HL-60 (cell line): ENCODE measurements around the gene TADA2B.

Experiments used
- DNase-seq, 2 experiments: peaks; one replicate each; pipeline ENCODE4 v3.0.0-alpha.2; 2010 to 2020; ENCODE audit warnings: low read depth in 1 of 2, low spot score in 1 of 2
- H3K27ac ChIP-seq: fragments of 250-450 bp; sonication (Bioruptor Pico); replicated peaks from 2 replicates; pipeline ENCODE4 v1.5.1; 2020; ENCODE audit warnings: mild to moderate bottlenecking, moderate library complexity
- H3K27me3 ChIP-seq: fragments of 250-450 bp; sonication (Bioruptor Pico); 2 replicates; pipeline ENCODE4 v1.5.1; 2021; ENCODE audit warnings: mild to moderate bottlenecking, moderate library complexity; ENCODE audit not compliant: insufficient read depth, poor library complexity, severe bottlenecking
- H3K4me3 ChIP-seq: replicated peaks from 2 replicates; pipeline ENCODE4 v1.5.1; 2011; ENCODE audit warnings: mild to moderate bottlenecking, control low read depth, low read length; ENCODE audit not compliant: insufficient read depth
- GABPA ChIP-seq: IDR thresholded peaks from 2 replicates; pipeline ENCODE4 v1.6.1; 2012; ENCODE audit warnings: low read depth
- POLR2AphosphoS5 ChIP-seq: IDR thresholded peaks from 2 replicates; pipeline ENCODE4 v1.6.1; 2012; ENCODE audit warnings: low read depth
- SPI1 ChIP-seq: IDR thresholded peaks from 2 replicates; pipeline ENCODE4 v1.6.1; 2012; ENCODE audit warnings: low read depth, mild to moderate bottlenecking, borderline replicate concordance
- TF ChIP-seq, protein P1 (sequence below): IDR thresholded peaks from 2 replicates; pipeline ENCODE4 v1.6.1; 2012; ENCODE audit warnings: low read depth; ENCODE audit not compliant: insufficient replicate concordance
- TF ChIP-seq, protein P2 (sequence below): IDR thresholded peaks from one replicate; pipeline ENCODE4 v1.5.1; 2011; ENCODE audit warnings: low read length, control low read depth, inconsistent platforms; ENCODE audit not compliant: insufficient read depth

Gene TADA2B

DNA sequence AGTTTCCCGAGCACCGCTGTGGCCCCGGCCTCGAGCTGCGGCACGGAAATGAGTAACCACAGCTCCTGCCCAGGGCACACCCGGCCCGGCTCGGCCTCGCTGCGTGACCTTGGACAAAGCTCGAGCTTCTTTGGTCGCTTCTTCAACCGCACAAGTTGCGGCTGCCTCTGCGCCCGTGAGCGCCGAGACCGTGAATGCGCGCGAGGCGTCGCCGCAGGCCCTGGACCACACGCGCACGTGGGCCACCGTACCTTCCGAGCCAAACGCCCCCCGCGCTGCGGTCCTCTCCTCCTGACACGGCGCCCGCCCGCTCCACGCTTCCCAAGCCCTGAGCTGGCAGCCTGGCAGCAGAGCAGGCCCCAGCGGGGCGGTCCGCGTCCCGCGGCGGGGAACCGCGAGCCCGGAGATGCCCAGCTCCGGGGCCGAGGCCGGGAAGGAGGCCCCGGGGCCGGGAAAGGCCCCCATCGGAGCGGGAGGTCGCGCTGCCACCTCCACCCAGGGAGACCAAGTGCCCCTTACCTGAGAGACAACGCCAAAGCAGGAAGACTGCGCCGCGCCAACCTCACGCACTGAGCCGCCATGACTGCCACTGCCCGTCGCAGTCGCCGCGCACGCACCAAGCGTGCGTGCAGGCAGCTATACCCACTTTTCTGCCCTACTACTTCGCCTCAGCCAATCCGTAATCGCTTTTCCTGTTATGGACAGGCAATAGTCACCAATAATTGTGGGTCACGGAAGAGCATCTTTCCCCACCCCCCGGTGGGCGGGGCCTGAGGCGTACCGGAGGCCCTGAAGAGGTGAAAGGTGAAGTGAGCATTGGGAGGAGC, 24.5 kb downstream of the TADA2B start, which contains the start of gene GRPEL1:
Gene GRPEL1 (minus strand): TSS at position 613 of the 827 bp plus-strand sequence. CDS start 32 bp downstream, at position 581.
- DNase-seq, result peak; percentile 98 to 100
- TF ChIP-seq POLR2AphosphoS5, result peak; percentile 91
- TF ChIP-seq, protein P1, sequence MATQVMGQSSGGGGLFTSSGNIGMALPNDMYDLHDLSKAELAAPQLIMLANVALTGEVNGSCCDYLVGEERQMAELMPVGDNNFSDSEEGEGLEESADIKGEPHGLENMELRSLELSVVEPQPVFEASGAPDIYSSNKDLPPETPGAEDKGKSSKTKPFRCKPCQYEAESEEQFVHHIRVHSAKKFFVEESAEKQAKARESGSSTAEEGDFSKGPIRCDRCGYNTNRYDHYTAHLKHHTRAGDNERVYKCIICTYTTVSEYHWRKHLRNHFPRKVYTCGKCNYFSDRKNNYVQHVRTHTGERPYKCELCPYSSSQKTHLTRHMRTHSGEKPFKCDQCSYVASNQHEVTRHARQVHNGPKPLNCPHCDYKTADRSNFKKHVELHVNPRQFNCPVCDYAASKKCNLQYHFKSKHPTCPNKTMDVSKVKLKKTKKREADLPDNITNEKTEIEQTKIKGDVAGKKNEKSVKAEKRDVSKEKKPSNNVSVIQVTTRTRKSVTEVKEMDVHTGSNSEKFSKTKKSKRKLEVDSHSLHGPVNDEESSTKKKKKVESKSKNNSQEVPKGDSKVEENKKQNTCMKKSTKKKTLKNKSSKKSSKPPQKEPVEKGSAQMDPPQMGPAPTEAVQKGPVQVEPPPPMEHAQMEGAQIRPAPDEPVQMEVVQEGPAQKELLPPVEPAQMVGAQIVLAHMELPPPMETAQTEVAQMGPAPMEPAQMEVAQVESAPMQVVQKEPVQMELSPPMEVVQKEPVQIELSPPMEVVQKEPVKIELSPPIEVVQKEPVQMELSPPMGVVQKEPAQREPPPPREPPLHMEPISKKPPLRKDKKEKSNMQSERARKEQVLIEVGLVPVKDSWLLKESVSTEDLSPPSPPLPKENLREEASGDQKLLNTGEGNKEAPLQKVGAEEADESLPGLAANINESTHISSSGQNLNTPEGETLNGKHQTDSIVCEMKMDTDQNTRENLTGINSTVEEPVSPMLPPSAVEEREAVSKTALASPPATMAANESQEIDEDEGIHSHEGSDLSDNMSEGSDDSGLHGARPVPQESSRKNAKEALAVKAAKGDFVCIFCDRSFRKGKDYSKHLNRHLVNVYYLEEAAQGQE, result no peak
- Histone ChIP-seq H3K27me3 (no peaks in the 10 kb centered on the region), H3K4me3 (peak within 1 kb of the TSS; percentile 77), H3K27ac (peak within 1 kb of the TSS; percentile 88)

DNA sequence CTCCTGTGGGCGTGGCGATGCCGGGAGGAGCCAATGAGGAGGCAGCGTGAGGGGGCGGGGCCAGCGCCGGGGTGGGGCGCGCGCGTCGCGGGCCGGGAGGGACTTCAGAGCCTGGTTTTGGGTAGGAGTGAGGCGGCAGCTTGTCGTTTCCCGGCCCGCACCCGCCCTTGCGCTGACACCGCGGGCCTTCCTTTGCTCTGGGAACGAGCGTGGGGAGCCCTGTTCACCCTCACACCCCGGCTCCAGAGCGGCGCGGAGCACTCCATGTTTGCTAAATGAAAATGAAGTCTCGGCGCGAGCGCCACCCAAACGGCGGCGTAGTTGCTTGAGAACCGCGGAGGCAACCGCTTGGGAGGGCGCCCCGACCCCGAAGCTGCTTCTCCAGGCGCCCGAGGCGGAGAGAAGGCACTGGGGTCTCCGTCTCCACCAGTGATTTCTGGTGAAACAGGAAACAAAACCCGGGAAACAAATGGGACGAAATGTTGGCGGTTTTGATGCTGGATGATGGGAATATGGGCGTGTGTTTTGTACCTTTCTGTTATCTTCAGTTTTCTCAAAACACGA, 25.2 kb downstream of the TADA2B start:
- Histone ChIP-seq H3K27me3 (no peaks in the 10 kb centered on the region), H3K4me3 (peak overlapping the region; percentile 61), H3K27ac (peak overlapping the region; percentile 71)
- no peak for TF ChIP-seq SPI1
- TF ChIP-seq GABPA, result no peak
- TF ChIP-seq POLR2AphosphoS5, result no peak
- no peak for DNase-seq

DNA sequence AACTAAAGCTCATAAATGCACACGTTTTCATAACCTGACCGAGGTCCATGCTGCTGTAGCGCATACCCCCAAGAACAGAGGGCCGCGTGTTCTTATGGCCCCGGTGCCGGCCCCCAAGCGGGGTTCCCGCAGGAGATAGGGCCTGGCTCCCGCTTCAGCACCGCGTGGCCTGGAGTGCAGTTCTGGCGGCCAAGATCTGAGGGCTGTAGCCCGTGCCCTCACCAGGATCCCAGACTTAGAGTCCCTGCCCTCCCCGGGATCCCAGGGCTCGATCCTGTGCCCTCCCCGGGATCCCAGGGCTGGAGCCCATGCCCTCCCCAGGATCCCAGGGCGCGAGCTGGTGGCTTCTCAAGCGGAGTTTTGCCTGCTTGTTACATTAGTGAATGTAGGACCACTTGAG, 25.7 kb downstream of the TADA2B start:
- Histone ChIP-seq H3K27ac (peak overlapping the region; percentile 71), H3K27me3 (no peaks in the 10 kb centered on the region), H3K4me3 (peak overlapping the region; percentile 61)
- no peak for DNase-seq
- TF ChIP-seq, protein P1, result peak; percentile 34
- TF ChIP-seq GABPA, result no peak

DNA sequence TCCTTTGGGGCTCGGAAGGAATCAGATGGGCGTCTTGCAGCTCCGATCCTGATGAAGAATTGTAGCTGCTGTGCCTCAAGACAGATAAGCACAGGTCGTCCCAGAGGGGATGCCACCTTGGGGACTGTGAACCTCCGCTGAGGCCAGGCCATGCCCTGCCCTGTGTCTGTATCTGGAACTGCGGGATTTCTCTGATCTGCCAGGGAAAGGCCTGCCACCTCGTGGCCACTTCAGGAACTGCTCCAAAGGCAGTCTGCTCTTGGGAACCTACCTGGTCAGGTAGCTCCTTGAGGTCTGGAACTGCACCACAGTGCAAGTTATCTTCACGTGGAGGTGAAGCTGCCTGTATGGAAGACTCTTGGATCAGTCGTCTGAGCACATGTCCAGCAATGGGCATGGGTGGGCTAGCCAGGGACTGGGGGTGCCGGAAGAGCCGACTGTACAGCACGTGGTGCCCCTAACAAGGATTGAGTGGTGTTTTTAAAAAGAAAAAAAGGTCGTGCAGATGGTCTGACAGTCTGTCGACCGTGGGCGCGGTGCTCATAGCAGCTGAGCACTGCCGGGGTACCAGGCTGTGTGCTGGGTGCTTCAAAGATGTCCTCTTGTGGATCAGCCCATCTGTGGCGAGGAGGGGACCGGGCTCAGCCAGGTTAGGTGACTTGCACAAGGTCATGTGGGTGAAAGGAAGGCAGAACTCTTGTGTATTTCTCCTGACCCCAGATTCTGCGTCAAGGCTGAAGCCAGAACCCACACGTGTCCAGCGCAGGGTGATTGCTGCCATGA, 27.7 kb downstream of the TADA2B start:
- DNase-seq, result peak in 1 of 2 experiments; percentile 81
- Histone ChIP-seq H3K4me3 (no peak overlapping the region), H3K27me3 (no peaks in the 10 kb centered on the region), H3K27ac (no peak overlapping the region)
- TF ChIP-seq, protein P2, sequence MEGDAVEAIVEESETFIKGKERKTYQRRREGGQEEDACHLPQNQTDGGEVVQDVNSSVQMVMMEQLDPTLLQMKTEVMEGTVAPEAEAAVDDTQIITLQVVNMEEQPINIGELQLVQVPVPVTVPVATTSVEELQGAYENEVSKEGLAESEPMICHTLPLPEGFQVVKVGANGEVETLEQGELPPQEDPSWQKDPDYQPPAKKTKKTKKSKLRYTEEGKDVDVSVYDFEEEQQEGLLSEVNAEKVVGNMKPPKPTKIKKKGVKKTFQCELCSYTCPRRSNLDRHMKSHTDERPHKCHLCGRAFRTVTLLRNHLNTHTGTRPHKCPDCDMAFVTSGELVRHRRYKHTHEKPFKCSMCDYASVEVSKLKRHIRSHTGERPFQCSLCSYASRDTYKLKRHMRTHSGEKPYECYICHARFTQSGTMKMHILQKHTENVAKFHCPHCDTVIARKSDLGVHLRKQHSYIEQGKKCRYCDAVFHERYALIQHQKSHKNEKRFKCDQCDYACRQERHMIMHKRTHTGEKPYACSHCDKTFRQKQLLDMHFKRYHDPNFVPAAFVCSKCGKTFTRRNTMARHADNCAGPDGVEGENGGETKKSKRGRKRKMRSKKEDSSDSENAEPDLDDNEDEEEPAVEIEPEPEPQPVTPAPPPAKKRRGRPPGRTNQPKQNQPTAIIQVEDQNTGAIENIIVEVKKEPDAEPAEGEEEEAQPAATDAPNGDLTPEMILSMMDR, result peak; percentile 99
- no peak for TF ChIP-seq POLR2AphosphoS5
- TF ChIP-seq SPI1, result no peak

DNA sequence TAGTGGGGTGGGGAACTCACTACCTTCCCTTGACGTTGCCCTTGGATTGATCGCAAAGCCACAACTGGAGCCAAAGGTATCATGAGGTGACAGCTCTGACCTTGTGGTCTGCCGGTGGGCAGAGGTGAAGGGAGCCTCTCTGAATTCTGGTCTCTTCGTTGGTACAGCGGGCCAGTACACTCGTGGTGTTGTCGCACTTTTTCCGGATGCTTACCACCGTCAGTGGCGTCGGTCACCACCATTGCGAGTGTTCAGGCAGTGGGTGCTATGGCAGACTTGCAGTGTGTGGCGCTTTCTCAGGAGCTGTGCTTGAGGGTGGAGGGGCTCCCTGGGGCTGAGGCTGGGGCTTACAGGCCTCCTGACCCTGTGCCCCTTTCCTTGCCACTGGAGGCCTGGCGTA, 29.9 kb downstream of the TADA2B start:
- Histone ChIP-seq H3K4me3 (no peak overlapping the region), H3K27me3 (no peaks in the 10 kb centered on the region), H3K27ac (no peak overlapping the region)
- no peak for DNase-seq
- no peak for TF ChIP-seq GABPA
- no peak for TF ChIP-seq POLR2AphosphoS5
- TF ChIP-seq, protein P1, result no peak
- TF ChIP-seq, protein P2, result no peak
- TF ChIP-seq SPI1, result no peak
